Stimulated activated CD4-positive, alpha-beta T cell treated with anti-CD3 and anti-CD28 coated beads, Interleukin-4, amount 100 ng/mL, for 48 hours (primary cell): Measurements from ENCODE around the gene WNT9B.
"Not testable (repeated sequence)": the region's sequence is repeated elsewhere in the genome, so short reads cannot be mapped to it uniquely, and the experiment has no call there.

Source experiments
- DNase-seq, 2 donors: peaks; one replicate each; pipeline ENCODE4 v3.0.0-alpha.2; 2020; ENCODE audit warnings: low read depth in 2 of 2

The WNT9B gene

DNA sequence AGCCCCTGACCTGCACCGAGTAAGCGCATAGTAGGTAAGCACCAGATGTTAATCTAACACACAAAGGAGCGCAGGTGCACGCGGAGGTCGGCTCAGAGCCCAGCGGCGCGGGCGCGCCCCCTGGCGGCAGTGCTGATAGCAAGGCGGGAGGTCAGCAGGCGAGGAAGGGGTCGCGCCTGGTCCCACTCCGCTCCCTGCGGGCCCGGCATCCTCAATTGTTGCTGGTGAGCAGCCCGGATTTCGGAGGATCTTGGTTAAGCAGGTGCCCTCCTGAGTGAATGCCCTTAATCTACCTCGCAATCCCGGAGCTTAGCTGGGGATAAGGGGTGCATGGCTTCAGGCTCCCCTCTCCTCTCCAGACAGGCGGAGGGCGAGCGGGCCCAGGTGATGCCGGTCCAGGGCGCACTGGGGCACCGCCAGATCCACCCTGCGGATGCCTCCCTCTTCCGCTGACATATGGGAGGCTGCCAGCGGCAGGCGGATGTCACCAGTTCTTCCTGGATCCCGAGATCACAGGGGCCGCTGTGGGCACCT, 28.9 kb upstream of the WNT9B start:
- DNase-seq = peak; percentile 23 to 51

- DNase-seq = no peak
Measured at GRCh38 chr17:46823657-46824056, 27.7 kb upstream of the WNT9B start.

GRCh38 chr17:46826116-46826515, 25.3 kb upstream of the WNT9B start:
- no peak for DNase-seq

- DNase-seq = no peak
Measured at GRCh38 chr17:46827274-46827673, 24.1 kb upstream of the WNT9B start.

DNA sequence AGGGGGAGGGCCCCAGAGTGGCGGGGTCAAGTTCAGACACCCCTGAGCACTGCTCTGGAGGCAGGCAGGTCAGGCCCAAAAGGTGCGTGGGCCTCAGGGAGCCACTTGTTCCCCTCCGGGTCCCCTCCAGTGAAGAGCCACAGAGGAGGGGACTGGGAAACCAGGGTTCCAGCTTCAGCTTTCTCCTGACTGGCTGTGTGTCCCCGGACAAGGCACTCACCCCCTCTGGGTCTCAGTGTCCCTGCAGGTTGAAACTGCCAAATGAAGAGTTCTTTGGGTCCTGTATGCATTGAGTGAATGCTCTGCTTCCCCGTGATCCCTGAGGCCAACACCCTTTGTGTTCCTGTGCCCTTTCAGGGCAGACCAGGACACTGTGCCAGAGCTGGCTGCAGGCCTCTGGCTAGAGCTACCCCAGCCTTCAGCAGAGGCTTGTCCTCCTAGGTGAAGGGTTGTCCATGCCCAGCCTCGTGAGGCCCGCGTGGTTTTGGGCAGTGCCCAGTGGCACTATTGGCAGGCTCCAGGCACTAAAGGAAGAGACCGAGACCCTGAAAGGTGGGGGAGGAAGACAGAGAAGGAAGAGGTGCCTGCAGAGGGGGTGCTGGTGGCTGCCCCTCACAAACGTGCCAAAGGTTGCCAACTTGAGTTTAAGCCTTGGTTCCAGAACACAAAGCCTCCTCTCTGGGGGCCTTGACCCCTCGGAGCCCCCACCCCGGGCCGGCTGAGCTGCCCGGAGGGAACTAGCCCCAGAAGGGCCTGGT, 19.6 kb upstream of the WNT9B start:
- DNase-seq = no peak

DNA sequence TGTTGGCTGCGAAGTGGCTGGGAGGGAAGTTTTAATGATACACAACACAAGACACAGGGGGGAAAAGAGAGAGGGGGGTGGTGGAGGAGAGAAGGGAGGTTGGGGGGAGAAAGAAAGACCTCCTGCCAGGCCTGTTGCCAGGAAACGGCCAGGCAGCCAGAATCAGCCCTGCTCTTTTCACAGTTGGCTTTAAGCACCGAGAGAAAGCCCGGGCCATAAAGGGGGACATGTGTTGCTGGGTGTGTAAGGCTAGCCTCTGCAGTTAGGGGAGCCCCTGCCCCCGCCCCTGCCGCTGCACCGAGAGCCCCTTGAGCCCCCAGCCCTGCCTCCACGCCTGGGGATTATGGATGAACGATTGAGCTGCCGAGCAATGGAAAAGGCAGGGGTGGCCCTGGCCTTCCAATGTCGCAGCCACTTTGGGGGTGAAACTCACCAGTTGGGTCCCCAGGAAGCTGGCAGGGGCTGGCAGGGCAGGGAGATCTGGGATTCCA, 19.0 kb upstream of the WNT9B start:
- DNase-seq = no peak

GRCh38 chr17:46832945-46833839, 18.2 kb upstream of the WNT9B start:
- DNase-seq = no peak

DNA sequence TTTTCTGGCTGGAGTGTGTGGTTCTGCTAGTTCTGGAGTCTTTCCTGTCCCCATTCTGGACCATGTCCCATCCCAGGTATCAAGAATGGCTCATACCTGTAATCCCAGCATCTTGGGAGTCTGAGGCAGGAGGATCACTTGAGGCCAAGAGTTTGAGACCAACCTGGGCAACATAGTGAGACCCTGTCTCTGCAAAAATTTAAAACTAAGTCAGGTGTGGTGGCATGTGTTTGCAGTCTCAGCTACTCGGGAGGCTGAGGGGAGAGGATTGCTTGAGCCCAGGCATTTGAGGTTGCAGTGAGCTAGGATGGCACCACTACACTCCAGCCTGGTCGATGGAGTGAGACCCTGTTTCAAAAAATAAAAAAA, 17.6 kb upstream of the WNT9B start:
- no peak for DNase-seq

- no peak for DNase-seq
Measured at GRCh38 chr17:46834846-46835245, 16.5 kb upstream of the WNT9B start.

GRCh38 chr17:46836500-46836899, 14.9 kb upstream of the WNT9B start:
- no peak for DNase-seq

GRCh38 chr17:46837521-46837920, 13.9 kb upstream of the WNT9B start:
- DNase-seq = no peak

GRCh38 chr17:46839211-46839610, 12.2 kb upstream of the WNT9B start:
- DNase-seq = no peak

- DNase-seq = not testable (repeated sequence)
Measured at GRCh38 chr17:46840596-46840995, 10.8 kb upstream of the WNT9B start.

DNA sequence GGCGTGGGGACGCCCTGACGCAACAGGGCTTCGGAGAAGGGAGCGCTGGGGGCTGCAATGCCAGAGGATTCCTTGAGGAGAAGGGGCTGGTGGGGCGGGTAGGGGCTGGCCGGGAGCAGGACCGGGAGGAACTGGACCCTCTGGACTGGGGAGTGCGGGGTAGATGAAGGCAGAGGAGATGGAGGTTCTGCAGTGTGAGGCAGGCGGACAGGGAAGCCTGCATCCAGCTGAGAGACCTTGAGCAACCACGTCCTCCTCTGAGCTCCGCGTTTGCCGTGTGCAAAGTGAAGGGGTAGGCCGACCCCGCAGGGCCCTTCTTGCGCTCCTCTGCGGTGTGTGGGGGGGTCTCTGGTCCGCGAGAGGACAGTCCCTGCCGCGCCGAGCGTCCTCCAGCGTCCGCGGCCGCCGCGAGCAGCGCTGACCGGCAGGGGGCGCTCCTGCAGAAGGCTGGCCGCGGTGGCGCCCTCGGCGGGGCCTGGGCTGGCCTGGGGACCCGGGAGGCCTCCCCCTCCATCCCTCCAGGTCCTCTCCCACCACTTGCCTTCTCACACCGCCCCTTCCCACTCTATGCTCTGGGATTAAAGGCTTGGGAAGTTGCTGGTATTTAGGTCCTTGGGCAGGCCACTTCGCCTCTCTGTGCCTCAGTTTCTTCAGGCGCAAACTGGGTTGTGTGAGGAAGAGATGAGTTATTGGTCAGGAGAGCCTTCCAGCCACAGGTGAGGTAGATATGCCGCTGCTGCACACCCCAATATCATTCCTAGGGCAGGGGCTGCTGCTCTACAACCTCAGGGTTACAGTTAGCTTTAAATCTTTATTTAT, 9.6 kb upstream of the WNT9B start:
- DNase-seq = peak in 1 of 2 donors; percentile 34

DNA sequence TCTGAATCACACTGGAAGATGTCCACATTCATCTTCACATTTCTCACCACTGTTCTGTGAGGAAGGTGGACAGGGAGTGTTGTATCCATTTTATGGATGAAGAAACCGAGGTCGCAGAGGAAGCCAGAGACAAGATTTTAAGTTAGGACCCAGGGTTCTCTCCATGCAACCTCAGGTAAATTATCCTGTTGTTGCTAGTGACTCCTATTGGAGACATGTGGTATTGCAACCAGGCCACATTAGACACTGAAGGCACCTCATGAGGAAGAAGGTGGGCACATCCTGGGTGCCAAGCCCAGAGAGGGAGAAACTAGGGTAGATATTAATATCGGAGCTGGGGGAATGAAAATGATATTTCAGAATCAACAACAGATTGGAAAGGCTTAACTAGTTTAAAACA, 8.5 kb upstream of the WNT9B start:
- DNase-seq = no peak

DNA sequence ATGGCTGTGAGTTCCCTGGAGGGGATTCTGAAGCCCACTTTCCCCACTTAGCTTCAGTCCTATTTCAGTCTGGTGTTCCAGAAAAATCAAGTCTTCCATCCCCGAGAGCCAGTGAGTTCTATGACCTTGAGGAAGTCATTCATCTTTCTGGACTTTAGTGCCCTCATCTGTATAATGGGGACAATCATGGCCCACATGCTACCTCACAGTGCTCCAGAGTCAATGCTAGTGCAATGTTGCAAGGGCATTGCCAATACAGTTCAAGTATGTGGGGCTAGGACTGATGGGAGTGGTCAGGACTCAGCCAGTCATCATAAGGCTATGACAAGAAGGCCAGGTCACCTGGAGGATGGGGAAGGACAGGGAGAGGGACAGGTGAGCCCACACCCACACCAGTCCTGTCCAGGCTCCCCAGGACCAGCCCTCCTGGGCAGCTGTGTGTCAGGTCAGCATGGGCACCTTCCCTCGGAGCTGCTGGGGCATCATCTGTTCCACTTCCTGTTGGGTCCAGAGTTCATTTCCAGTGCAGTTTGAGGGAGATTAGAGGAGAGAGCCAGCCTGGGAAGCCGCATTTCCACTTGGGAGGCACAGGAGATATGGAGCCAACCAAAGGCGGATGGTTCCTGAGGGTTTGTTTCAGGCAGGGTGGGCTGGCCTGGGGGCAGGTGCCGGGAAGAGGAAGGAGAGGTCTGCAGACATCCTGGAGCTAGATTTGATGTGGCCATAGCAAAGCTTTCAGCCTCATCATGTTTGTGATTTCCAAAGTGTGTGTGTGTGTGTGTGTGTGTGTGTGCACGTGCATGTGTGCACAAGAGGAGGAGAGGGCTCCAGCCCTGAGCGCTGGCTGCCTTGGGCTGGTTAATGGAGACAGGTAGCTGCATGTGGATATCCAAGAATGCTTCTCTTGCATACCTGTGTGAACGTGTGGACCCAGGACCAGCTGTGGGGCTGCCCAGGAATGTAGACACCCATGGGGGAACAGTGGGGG, 3.9 kb upstream of the WNT9B start:
- DNase-seq = no peak

DNA sequence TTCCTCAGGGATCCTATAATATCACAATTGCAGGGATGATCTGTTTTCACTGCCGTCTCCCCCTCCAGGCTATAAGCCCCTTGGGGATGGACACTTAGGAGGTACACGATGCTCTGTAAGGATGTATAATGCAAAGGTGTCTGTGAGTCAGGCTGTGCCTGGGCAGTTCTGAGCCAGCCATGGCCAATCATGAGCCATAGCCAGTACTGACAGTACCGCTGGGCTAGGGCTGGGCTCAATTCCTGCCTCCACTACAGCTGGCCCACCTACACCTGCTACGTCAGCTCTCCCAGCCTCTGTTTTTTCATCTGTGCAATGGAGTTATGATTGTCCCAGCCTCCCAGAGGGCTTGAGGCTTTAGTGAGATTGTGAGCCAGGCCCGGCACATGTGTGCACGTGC, 2.8 kb upstream of the WNT9B start:
- DNase-seq = no peak

DNA sequence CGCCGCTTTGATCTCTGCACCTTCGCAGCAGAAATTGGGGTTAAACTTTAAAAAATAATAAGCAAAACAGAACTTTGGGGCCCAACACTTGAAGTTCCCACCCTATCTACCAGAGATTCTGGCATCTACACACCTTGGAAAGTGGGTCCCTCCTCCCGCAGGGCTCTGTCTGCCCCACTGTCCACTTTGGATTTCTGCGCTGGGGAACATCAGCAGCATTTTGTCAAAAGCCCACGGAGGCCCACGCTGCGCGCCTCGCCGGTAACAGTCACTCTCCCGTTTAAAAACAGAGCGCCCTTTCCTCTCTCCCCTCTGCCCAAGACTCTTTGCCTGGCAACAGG, 725 bp upstream of the WNT9B start:
- DNase-seq = no peak

DNA sequence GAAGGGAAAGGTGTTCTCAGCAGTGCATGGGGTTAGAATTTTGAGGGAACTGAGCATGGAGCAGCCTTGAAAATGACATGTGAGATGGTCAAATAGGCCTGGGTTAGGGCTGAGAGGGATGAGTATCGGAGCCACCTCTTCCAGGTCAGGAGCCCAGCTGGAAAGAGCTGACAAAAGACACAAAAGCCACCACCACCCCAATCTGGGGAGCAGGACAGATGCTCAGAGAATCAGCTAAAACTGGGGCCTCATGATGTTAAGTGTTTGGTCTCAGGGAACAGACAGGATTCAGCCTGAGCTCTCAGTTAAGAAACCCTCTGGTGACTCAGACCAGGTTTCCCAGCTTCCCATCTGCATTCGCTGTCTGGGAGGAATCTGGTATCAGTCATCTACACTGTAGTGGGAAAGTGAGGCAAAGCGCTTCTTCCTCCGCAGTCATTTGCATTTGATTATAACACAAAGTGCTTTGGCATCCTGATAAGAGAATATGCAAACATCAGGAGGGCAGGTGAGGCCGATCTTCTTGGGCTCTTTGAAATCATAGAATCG, 2.6 kb downstream of the WNT9B start:
- DNase-seq = no peak

DNA sequence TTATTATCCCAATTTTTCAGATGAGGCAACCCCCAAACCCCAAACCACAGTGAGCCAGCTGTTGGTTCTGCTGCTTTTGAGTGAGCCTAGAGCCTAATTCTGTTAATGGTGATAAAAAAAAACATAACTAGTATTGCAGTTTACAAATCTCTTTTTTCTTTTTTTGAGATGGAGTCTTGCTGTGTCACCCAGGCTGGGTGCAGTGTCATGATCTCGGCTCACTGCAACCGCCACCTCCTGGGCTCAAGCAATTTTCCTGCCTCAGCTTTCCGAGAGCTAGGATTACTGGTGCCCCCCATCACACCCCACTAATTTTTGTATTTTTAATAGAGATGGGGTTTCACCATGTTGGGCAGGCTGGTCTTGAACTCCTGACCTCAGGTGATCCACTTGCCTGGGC, 3.1 kb downstream of the WNT9B start:
- no peak for DNase-seq
